Cardiac septum (tissue), 1 donor: Measurements from ENCODE around the gene UMAD1. TPM values are rescaled to one million over a fixed set of nuclear protein-coding genes. Genes with fewer than 3 reads are reported as not detected.

Experiments used
- DNase-seq: peaks from one replicate; pipeline ENCODE4 v3.0.0-alpha.2; 2020; ENCODE audit warnings: low spot score
- intact Hi-C: fragments of 100-400 bp; cut with DNase I; formaldehyde crosslinking; loops from one replicate; pipeline ENCODE4 v1.14.0; 2022
- total RNA-seq: library from RNA; stranded (reverse); fragmentation: NEBNext Ultra II Directional; extraction: Animal tissue kit (Norgen Biotek cat#: 25700); gene quantifications from one replicate; pipeline ENCODE4 v1.2.1, GENCODE V29; 2021
- donor health status: DM: no; HTN: no; CAD: no.

The UMAD1 gene
- total RNA-seq, 1 donor from 2014 or later = 16.3 TPM

DNA sequence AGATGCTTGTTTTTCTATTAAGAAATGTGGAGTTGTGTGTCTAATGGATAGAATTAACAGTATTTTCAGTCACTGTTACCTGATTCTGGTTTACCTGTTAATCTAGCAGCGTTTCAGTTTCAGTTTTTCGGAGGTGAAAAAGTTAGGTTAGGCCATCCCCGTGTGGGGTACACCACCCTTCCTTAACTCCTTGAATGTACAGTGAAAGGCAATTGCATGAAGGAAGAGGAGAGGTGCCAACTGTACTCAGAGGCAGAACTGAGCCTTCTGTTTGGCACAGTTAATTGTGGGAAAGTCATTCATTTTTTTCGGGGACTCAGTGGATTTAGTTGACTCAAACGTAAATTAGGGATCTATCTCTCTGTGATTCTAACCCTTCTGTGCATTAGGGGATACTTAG is 42.3 kb downstream of the UMAD1 start:
- DNase-seq = no peak
- intact Hi-C loops = loop anchor here (10.0 kb wide), 3 partner anchors 172 to 602 kb away; no protein-coding TSS in a partner anchor

DNA sequence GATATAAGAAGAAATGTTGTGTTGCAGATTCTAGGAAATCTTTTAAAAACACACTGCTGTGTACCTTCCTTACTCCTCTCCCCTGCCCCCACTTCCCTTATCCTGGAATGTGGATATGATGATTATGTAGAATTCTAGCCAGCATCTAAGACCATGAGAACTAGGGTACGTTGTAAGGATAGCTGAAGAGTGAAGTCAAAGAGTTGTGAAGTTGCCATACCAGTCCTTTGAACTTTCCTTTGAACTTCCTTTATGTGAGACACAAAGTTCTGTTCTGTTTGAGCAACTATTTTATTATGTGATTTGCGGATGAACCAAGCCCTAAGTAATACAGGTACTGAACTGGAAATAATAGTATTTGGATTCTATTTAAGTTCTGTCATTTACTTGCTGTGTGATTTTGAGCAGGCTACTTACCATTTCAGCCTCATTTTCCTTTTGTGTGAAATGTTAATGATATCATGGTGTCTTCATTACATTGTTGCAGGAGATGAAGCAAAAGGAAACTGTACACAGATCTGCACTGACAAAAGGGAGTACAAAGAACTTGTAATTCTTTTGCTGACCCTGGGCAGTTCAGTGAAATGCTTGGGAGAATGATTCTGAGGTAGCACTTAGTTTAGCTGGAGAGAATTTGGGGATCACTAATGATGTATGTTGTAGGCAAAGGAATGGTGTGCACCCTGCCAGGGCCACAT is 46.4 kb downstream of the UMAD1 start:
- intact Hi-C loops = loop anchor here (5.0 to 10.0 kb wide), 4 partner anchors 168 to 598 kb away; partner anchors contain the start of gene GLCCI1
- DNase-seq = no peak

DNA sequence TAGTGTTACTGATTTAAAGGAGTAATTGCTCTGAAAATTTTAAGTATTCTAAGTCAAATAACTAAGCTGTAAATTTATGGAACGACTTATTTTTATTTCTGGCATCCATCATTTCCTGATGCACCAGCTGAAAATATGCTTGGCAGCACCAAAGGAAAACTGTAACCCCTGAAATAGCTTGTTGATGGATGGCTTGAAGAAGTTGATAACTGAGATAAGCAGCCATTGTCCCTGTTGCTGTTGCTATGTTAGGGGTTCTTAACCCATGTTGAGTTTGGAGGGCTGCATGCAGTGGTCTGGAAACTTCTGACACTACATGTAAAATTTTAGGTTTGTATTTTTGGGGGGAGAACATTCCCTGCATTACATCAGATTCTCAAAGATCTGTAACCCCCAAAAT is 47.2 kb downstream of the UMAD1 start:
- intact Hi-C loops = loop anchor here (5.0 to 10.0 kb wide), 4 partner anchors 167 to 597 kb away; partner anchors contain the start of gene GLCCI1
- DNase-seq = no peak

DNA sequence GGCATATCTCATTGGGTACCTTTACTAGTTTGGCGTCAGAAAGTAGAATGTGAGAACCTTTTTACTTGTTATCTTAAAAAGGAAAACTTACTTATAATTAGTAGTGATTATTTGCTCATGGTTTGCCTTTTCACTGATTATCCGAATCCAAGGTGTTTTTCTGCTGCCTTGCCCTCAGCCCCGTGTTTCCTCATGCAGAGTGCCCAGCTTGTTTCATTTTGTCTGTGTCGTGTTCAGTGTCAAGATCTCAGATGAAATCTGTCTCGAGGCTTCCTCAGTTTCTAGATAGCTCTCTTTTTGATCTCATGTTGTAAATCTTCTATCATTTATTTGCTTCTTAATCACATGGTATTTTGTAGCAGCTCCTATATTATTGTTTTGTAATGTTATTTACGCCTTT is 47.8 kb downstream of the UMAD1 start:
- no peak for DNase-seq
- intact Hi-C loops = loop anchor here (5.0 to 10.0 kb wide), 4 partner anchors 166 to 596 kb away; partner anchors contain the start of gene GLCCI1

GRCh38 chr7:7688956-7689355 is 48.4 kb downstream of the UMAD1 start:
- DNase-seq = no peak
- intact Hi-C loops = loop anchor here (5.0 to 10.0 kb wide), 4 partner anchors 166 to 596 kb away; partner anchors contain the start of gene GLCCI1

DNA sequence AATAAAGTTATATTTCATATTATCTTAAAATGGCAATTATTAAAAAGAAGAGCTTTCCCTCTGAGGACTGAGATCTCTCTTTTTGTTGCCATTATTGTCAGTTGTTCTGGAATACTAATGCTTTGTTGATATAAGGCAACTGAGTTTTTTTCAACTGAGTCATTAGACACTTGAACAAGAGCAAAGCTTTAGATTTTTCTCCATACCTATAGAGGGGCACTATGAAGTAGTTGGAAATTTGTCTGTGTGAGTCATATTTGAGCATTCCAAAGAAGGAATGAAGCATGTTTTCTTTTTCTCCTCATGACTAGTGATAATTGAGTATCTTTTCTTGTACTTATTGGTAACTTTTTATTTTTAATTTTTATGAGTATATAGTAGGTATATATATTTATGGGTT is 53.3 kb downstream of the UMAD1 start:
- intact Hi-C loops = no loop called here
- DNase-seq = no peak

DNA sequence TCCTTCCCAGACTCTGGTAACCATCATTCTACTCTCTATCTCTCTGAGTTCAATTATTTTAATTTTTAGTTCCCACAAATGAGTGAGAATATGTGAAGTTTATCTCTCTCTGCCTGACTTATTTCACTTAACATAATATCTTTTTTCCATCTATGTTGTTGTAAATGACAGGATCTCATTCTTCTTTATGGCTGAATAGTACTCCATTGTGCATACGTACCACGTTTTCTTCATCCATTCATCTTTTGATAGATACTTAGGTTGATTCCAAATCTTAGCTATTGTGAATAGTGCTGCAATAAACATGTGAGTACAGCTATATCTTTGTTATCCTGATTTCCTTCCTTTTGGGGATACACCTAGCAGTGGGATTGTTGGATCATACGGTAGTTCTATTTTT is 54.0 kb downstream of the UMAD1 start:
- no peak for DNase-seq
- intact Hi-C loops = no loop called here

DNA sequence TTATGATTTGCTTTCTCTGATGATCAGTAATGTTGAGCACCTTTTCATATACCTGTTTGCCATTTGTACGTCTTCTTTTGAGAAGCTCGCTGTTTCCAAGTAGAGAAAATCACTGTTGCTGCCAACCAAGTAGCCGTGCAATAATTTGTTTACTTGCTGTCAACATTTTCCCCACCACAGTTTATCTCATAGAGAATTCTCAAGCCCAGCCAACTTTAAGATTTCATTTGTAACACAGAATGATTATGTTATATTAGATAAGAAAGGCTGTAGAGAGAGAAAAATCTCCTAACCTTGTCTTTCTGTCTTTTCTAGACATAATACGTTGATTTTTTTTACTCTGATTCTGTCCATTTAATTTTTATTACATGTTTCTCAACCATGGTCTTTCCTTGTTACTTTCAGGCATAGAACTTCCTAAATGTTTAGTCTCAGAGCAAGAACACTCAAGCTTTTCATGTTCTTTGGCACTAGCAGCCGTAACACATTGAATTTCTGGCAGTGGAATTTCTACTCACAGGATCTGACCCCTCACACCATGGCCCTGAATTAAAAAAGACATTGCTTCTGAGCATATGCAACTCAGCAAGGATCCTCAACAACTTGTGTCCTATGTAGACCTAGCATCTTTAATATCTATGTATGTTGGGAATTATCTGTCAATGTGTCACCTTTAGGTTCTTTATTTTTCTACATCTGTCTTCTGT is 54.7 kb downstream of the UMAD1 start:
- DNase-seq = no peak
- intact Hi-C loops = no loop called here

GRCh38 chr7:7696458-7697119 is 56.0 kb downstream of the UMAD1 start:
- no peak for DNase-seq
- intact Hi-C loops = no loop called here

GRCh38 chr7:7698930-7699329 is 58.4 kb downstream of the UMAD1 start:
- no peak for DNase-seq
- intact Hi-C loops = no loop called here

DNA sequence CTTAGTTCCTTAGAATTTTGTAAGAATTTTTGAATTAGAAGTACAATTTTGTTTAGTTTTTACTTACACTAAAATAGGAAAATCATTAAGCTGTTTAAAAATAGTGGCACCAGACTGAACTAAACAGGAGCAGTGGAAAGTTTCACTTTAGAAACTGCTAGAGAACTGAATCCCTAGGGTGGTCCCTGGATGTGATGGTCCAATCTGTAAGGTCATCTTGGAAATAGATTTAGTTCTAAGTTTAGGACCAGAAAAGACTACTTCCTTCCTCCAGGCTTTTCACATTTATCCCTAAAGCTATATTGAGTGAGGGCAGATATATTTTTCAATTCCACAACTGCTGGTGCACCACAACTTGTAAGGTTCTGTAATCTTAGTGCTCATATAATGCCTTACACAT is 58.8 kb downstream of the UMAD1 start:
- intact Hi-C loops = no loop called here
- no peak for DNase-seq

GRCh38 chr7:7699970-7700369 is 59.4 kb downstream of the UMAD1 start:
- intact Hi-C loops = no loop called here
- DNase-seq = no peak

- intact Hi-C loops = no loop called here
- no peak for DNase-seq
These were observed 61.0 kb downstream of the UMAD1 start for GRCh38 chr7:7701527-7701926.

DNA sequence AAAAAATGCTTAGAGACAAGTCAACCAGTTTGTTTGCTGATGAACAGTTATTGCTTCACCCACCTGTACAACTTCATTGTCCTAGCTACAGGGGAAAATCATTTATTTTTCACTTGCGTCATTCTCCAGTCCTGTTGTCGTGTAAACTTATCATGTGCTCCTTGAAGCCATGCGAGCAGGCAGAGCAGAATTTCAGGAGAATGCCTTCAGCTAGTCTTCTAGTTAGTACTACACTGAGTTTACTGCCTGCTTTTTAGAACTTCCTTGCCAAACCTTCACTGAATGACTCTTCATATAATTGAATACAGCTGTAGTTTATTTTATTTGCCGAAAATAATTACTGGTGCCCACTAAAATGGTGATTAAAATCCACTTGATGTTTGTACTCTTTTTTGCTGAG is 62.3 kb downstream of the UMAD1 start:
- intact Hi-C loops = no loop called here
- DNase-seq = no peak

- DNase-seq = no peak
- intact Hi-C loops = no loop called here
These were observed 62.9 kb downstream of the UMAD1 start for GRCh38 chr7:7703427-7703826.

DNA sequence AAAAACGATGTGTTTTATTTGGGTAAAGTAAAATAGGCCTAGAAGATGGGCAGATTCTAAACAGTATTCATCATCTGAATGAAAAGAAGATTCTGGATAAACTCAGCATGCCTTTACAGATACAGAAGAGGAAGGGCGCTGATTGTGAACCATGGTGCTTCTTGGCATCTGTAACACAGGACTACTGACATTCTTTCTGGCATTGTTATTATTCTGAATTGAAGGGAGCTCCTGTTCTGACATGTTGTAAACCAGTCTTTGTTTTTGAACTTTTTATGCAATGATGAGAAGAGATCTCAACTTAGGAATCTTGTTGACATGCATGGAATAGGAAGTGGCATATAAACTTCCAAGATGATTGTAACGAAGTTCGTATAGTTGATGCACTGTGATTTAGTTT is 64.3 kb downstream of the UMAD1 start:
- DNase-seq = no peak
- intact Hi-C loops = no loop called here

DNA sequence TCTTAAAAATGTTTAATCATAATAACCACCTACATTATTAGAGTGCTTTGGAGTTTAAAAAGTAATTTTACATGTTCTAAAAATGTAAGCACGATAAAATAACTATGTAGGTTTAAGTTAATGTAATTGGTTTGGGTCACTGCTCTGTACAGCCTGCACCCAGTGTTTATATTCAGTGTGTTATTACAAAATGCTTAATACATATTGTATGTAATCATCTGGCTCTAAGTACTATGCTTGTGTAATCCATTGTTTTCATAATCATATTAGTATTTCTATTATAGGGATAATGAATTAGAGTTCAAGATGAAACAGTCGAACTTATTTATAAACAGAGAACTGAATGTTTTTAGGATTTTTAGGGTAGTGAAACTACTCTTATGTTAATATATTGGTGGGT is 64.8 kb downstream of the UMAD1 start:
- intact Hi-C loops = no loop called here

GRCh38 chr7:7706101-7706511 is 65.6 kb downstream of the UMAD1 start:
- intact Hi-C loops = no loop called here
- no peak for DNase-seq

More for the DNA sequence above, 64.8 kb downstream of the UMAD1 start:
- no peak for DNase-seq

GRCh38 chr7:7706556-7707172 is 66.1 kb downstream of the UMAD1 start:
- intact Hi-C loops = no loop called here
- no peak for DNase-seq

GRCh38 chr7:7707246-7707645 is 66.7 kb downstream of the UMAD1 start:
- intact Hi-C loops = no loop called here
- no peak for DNase-seq
